ENCODE data around the gene ZER1. TPM values are rescaled to one million over a fixed set of nuclear protein-coding genes. Genes with fewer than 3 reads are reported as not detected.

ZER1 gene
- polyA plus RNA-seq, 1 donor from 2014 or later: 30.6 TPM

DNA sequence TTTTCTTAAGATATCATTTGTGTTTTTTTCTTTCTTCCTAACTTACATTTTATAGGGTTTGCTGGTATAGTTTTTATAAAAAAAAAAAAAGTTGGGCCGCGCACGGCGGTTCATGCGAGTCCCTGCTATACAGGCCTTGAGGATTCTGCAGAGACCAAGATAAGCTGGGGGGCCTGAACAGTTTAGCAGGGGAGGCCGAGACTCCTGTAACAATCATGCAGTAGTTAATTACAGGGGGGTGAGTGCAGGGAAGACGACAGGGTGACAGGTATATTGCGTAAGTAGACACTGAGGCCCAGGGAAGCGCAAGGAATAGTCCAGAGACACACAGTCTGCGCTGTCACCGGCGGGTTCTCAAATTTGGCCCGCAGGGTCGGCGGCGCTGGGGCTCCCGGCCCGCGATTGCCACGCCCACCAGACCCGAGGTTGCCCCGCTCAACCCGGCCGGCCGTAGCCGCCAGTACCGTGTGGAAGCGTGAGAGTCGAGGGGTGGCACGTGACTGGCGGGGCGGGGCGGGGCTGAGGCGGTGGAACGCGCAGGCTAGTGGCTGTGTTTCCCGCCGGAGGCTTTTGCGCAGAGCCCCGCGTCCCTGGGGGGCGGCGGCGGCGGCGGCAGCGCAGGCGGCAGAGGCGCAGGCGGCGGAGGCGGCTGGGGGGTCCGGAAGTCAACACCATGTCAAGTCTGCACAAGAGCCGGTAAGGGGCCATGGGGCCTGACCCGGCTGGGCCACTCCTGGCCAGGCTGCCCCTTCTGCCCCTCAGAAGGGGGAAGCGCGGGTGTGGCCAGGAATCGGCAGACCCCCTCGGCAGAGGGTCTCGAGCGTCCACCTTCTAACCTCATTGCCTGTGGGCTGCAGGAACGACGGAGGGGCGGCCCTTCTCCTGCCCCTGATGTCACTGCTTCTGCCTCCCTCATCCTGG lies 15.2 kb upstream of the ZER1 start, which contains the start of gene TBC1D13:
Gene TBC1D13 (plus strand): TSS at position 573 of the 921 bp plus-strand sequence. CDS start 101 bp downstream, at position 674.
- peak; percentile 61 for TF ChIP-seq EP300 (conservative IDR thresholded peaks at IDR 0.05; ENCODE audit: poor library complexity, severe bottlenecking)
- TF ChIP-seq SMC3 (conservative IDR thresholded peaks at IDR 0.05; ENCODE audit: poor library complexity): peak; percentile 59
- TF ChIP-seq, protein P1, sequence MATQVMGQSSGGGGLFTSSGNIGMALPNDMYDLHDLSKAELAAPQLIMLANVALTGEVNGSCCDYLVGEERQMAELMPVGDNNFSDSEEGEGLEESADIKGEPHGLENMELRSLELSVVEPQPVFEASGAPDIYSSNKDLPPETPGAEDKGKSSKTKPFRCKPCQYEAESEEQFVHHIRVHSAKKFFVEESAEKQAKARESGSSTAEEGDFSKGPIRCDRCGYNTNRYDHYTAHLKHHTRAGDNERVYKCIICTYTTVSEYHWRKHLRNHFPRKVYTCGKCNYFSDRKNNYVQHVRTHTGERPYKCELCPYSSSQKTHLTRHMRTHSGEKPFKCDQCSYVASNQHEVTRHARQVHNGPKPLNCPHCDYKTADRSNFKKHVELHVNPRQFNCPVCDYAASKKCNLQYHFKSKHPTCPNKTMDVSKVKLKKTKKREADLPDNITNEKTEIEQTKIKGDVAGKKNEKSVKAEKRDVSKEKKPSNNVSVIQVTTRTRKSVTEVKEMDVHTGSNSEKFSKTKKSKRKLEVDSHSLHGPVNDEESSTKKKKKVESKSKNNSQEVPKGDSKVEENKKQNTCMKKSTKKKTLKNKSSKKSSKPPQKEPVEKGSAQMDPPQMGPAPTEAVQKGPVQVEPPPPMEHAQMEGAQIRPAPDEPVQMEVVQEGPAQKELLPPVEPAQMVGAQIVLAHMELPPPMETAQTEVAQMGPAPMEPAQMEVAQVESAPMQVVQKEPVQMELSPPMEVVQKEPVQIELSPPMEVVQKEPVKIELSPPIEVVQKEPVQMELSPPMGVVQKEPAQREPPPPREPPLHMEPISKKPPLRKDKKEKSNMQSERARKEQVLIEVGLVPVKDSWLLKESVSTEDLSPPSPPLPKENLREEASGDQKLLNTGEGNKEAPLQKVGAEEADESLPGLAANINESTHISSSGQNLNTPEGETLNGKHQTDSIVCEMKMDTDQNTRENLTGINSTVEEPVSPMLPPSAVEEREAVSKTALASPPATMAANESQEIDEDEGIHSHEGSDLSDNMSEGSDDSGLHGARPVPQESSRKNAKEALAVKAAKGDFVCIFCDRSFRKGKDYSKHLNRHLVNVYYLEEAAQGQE (IDR thresholded peaks at IDR 0.05; ENCODE audit: borderline replicate concordance): peak; percentile 43
- peak; percentile 87 for TF ChIP-seq MXI1 (conservative IDR thresholded peaks at IDR 0.05; ENCODE audit: poor library complexity, severe bottlenecking)
- TF ChIP-seq TAF1 (IDR thresholded peaks at IDR 0.05; ENCODE audit: low read depth): peak; percentile 80
- TF ChIP-seq POLR2AphosphoS5 (IDR thresholded peaks at IDR 0.05): peak; percentile 85
- no peak for TF ChIP-seq EZH2 (IDR thresholded peaks at IDR 0.05; ENCODE audit: borderline replicate concordance, insufficient read depth, low read length, poor library complexity, severe bottlenecking)
- TF ChIP-seq, protein P2, sequence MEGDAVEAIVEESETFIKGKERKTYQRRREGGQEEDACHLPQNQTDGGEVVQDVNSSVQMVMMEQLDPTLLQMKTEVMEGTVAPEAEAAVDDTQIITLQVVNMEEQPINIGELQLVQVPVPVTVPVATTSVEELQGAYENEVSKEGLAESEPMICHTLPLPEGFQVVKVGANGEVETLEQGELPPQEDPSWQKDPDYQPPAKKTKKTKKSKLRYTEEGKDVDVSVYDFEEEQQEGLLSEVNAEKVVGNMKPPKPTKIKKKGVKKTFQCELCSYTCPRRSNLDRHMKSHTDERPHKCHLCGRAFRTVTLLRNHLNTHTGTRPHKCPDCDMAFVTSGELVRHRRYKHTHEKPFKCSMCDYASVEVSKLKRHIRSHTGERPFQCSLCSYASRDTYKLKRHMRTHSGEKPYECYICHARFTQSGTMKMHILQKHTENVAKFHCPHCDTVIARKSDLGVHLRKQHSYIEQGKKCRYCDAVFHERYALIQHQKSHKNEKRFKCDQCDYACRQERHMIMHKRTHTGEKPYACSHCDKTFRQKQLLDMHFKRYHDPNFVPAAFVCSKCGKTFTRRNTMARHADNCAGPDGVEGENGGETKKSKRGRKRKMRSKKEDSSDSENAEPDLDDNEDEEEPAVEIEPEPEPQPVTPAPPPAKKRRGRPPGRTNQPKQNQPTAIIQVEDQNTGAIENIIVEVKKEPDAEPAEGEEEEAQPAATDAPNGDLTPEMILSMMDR (IDR thresholded peaks at IDR 0.05; ENCODE audit: poor library complexity, severe bottlenecking): no peak
- TF ChIP-seq RAD21 (conservative IDR thresholded peaks at IDR 0.05): peak; percentile 52
- no peaks in the 10 kb centered on the region for H4K20me1 ChIP-seq (ENCODE audit: insufficient read depth)
- no peaks in the 10 kb centered on the region for H3F3A ChIP-seq (ENCODE audit: insufficient read depth, low read length, poor library complexity, severe bottlenecking)
- no peaks in the 10 kb centered on the region for H3K36me3 ChIP-seq (ENCODE audit: insufficient read depth, low read length)
- H3K4me2 ChIP-seq (ENCODE audit: low read length): peak within 1 kb of the TSS; percentile 95
- peak within 1 kb of the TSS; percentile 47 for H3K27ac ChIP-seq (ENCODE audit: low read length)
- no peaks in the 10 kb centered on the region for H3K27me3 ChIP-seq (ENCODE audit: insufficient read depth, low read depth, low read length)
- H3K4me3 ChIP-seq (ENCODE audit: low read length): peak within 1 kb of the TSS; percentile 85
- H3K79me2 ChIP-seq (replicated peaks; ENCODE audit: insufficient read depth, low read length): peaks cover 13% of the 10 kb centered on the region
- no peaks in the 10 kb centered on the region for H3K9me3 ChIP-seq (ENCODE audit: low read length)
- H3K9me2 ChIP-seq (ENCODE audit: insufficient read depth, low read length): no peaks in the 10 kb centered on the region
- peak within 1 kb of the TSS; percentile 79 for H3K9ac ChIP-seq (ENCODE audit: low read length)
- H2AFZ ChIP-seq (ENCODE audit: low read depth, low read length): peak within 1 kb of the TSS; percentile 57

DNA sequence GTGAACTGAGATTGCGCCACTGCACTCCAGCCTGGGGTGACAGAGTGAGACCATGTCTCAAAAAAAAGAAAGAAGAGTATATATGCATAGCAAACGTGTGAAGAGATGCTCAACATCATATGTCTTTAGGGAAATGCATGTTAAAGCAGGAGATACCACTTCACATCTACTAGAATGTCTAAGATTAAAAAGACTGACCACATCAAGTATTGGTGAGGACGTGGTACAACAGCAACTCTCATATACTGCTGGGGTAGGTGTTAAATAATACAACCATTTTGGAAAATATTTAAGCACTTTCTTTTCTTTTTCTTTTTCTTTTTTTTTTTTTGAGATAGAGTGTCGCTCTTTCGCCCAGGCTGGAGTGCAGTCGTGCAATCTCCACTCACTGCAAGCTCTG lies 13.7 kb upstream of the ZER1 start:
- H3K9me3 ChIP-seq (ENCODE audit: low read length): no peaks in the 10 kb centered on the region
- H3K79me2 ChIP-seq (replicated peaks; ENCODE audit: insufficient read depth, low read length): peaks cover 13% of the 10 kb centered on the region
- no peak overlapping the region for H3K4me3 ChIP-seq (ENCODE audit: low read length)
- no peaks in the 10 kb centered on the region for H3K36me3 ChIP-seq (ENCODE audit: insufficient read depth, low read length)
- no peaks in the 10 kb centered on the region for H3K27me3 ChIP-seq (ENCODE audit: insufficient read depth, low read depth, low read length)
- H4K20me1 ChIP-seq (ENCODE audit: insufficient read depth): no peaks in the 10 kb centered on the region
- no peaks in the 10 kb centered on the region for H3K9me2 ChIP-seq (ENCODE audit: insufficient read depth, low read length)
- TF ChIP-seq, protein P2 (IDR thresholded peaks at IDR 0.05; ENCODE audit: poor library complexity, severe bottlenecking): no peak
- TF ChIP-seq TAF1 (IDR thresholded peaks at IDR 0.05; ENCODE audit: low read depth) (no peak), EP300 (conservative IDR thresholded peaks at IDR 0.05; ENCODE audit: poor library complexity, severe bottlenecking) (no peak), MXI1 (conservative IDR thresholded peaks at IDR 0.05; ENCODE audit: poor library complexity, severe bottlenecking) (no peak), POLR2AphosphoS5 (IDR thresholded peaks at IDR 0.05) (no peak), EZH2 (IDR thresholded peaks at IDR 0.05; ENCODE audit: borderline replicate concordance, insufficient read depth, low read length, poor library complexity, severe bottlenecking) (no peak), RAD21 (conservative IDR thresholded peaks at IDR 0.05) (no peak), SMC3 (conservative IDR thresholded peaks at IDR 0.05; ENCODE audit: poor library complexity) (no peak)
- TF ChIP-seq, protein P1 (IDR thresholded peaks at IDR 0.05; ENCODE audit: borderline replicate concordance): no peak
- no peak overlapping the region for H2AFZ ChIP-seq (ENCODE audit: low read depth, low read length)
- no peak overlapping the region for H3K4me2 ChIP-seq (ENCODE audit: low read length)
- H3F3A ChIP-seq (ENCODE audit: insufficient read depth, low read length, poor library complexity, severe bottlenecking): no peaks in the 10 kb centered on the region
- no peak overlapping the region for H3K27ac ChIP-seq (ENCODE audit: low read length)
- no peak overlapping the region for H3K9ac ChIP-seq (ENCODE audit: low read length)

Measured in neural cell (in vitro differentiated cells).